ENCODE data around the gene AQP12B. TPM values are rescaled to one million over a fixed set of nuclear protein-coding genes. Genes with fewer than 3 reads are reported as not detected.
"Not testable (repeated sequence)": the region's sequence is repeated elsewhere in the genome, so short reads cannot be mapped to it uniquely, and the experiment has no call there.

The AQP12B gene
- total and polyA plus RNA-seq, 3 donors from 2014 or later, result not detected

GRCh38 chr2:240701736-240702639 is 19.3 kb upstream of the AQP12B start:
- Histone ChIP-seq H3K4me1 (no peaks in the 10 kb centered on the region), H3K9me3 (no peaks in the 10 kb centered on the region), H3K36me3 (ENCODE audit: low read depth, missing control alignments) (no peaks in the 10 kb centered on the region), H3K4me3 (peak overlapping the region in 1 of 2 donors; percentile 20), H3K27me3 (no peaks in the 10 kb centered on the region), H3K27ac (no peak overlapping the region)
- 75 to 79% methylated on average over 23 to 26 of the region's 30 CpGs for WGBS, 2 donors
- intact Hi-C loops (cut with DNase I; ENCODE audit: low total_unique reads), result no loop called here
- no peak for DNase-seq
- no peak for TF ChIP-seq CTCF (IDR thresholded peaks at IDR 0.05)
- TF ChIP-seq POLR2A (IDR thresholded peaks at IDR 0.05), result no peak

GRCh38 chr2:240701091-240701735 is 18.5 kb upstream of the AQP12B start:
- H3K4me1 ChIP-seq, result no peaks in the 10 kb centered on the region
- H3K36me3 ChIP-seq (ENCODE audit: low read depth, missing control alignments), result no peaks in the 10 kb centered on the region
- WGBS, 2 donors, result 72 to 80% methylated on average over 4 to 67 of the region's 67 CpGs
- intact Hi-C loops (cut with DNase I; ENCODE audit: low total_unique reads), result no loop called here
- no peaks in the 10 kb centered on the region for H3K27me3 ChIP-seq
- peak overlapping the region in 1 of 2 donors; percentile 20 for H3K4me3 ChIP-seq
- no peak for DNase-seq
- no peak overlapping the region for H3K27ac ChIP-seq
- no peak for TF ChIP-seq CTCF (IDR thresholded peaks at IDR 0.05)
- TF ChIP-seq POLR2A (IDR thresholded peaks at IDR 0.05), result no peak
- no peaks in the 10 kb centered on the region for H3K9me3 ChIP-seq

- WGBS, 2 donors, result 60 to 72% methylated on average over 12 to 16 of the region's 21 CpGs
- H3K4me1 ChIP-seq; DNase-seq; intact Hi-C loops (cut with DNase I; ENCODE audit: low total_unique reads); H3K36me3 ChIP-seq (ENCODE audit: low read depth, missing control alignments); H3K27me3 ChIP-seq; H3K27ac ChIP-seq; H3K9me3 ChIP-seq: not testable (repeated sequence)
- H3K4me3 ChIP-seq, result peak overlapping the region in 1 of 2 donors; percentile 20
Measured at GRCh38 chr2:240700616-240701015, 17.9 kb upstream of the AQP12B start.

GRCh38 chr2:240699835-240700234 is 17.1 kb upstream of the AQP12B start:
- H3K9me3 ChIP-seq; DNase-seq; H3K4me3 ChIP-seq; H3K36me3 ChIP-seq (ENCODE audit: low read depth, missing control alignments); intact Hi-C loops (cut with DNase I; ENCODE audit: low total_unique reads); H3K27ac ChIP-seq; H3K27me3 ChIP-seq; H3K4me1 ChIP-seq: not testable (repeated sequence)
- WGBS, 2 donors, result 12 to 67% methylated on average over 5 of the region's 8 CpGs

- H3K4me1 ChIP-seq; H3K4me3 ChIP-seq; DNase-seq; H3K36me3 ChIP-seq (ENCODE audit: low read depth, missing control alignments); intact Hi-C loops (cut with DNase I; ENCODE audit: low total_unique reads); H3K27me3 ChIP-seq; H3K27ac ChIP-seq; H3K9me3 ChIP-seq: not testable (repeated sequence)
- 62 to 68% methylated on average over 5 to 7 of the region's 33 CpGs for WGBS, 2 donors
Measured at GRCh38 chr2:240698852-240699561, 16.3 kb upstream of the AQP12B start.

- H3K27me3 ChIP-seq; H3K4me3 ChIP-seq; H3K27ac ChIP-seq; H3K9me3 ChIP-seq; DNase-seq; H3K4me1 ChIP-seq; H3K36me3 ChIP-seq (ENCODE audit: low read depth, missing control alignments); intact Hi-C loops (cut with DNase I; ENCODE audit: low total_unique reads): not testable (repeated sequence)
- 91% methylated on average over 7 of the region's 13 CpGs; no CpG with 5 or more reads in 1 of the 2 donors for WGBS, 2 donors
Measured at GRCh38 chr2:240696469-240696868, 13.8 kb upstream of the AQP12B start.

- H3K4me3 ChIP-seq; H3K4me1 ChIP-seq; H3K9me3 ChIP-seq; DNase-seq; H3K27ac ChIP-seq; intact Hi-C loops (cut with DNase I; ENCODE audit: low total_unique reads); H3K36me3 ChIP-seq (ENCODE audit: low read depth, missing control alignments); H3K27me3 ChIP-seq: not testable (repeated sequence)
- WGBS, 2 donors, result no CpG with 5 or more reads among the region's 19 CpGs
Measured at GRCh38 chr2:240695593-240695992, 12.9 kb upstream of the AQP12B start.

GRCh38 chr2:240694304-240694703 is 11.6 kb upstream of the AQP12B start:
- H3K27ac ChIP-seq; H3K9me3 ChIP-seq; intact Hi-C loops (cut with DNase I; ENCODE audit: low total_unique reads); H3K4me1 ChIP-seq; H3K27me3 ChIP-seq; DNase-seq; H3K4me3 ChIP-seq; H3K36me3 ChIP-seq (ENCODE audit: low read depth, missing control alignments): not testable (repeated sequence)
- no CpG with 5 or more reads among the region's 12 CpGs for WGBS, 2 donors

GRCh38 chr2:240692583-240693561 is 10.2 kb upstream of the AQP12B start:
- H3K9me3 ChIP-seq; DNase-seq; H3K4me3 ChIP-seq; H3K27me3 ChIP-seq; H3K36me3 ChIP-seq (ENCODE audit: low read depth, missing control alignments); H3K27ac ChIP-seq; H3K4me1 ChIP-seq; intact Hi-C loops (cut with DNase I; ENCODE audit: low total_unique reads): not testable (repeated sequence)
- WGBS, 2 donors, result 86 to 90% methylated on average over 4 to 15 of the region's 34 CpGs

All from testis (tissue), 3 donors.